Transverse colon (tissue), 4 donors: ENCODE results near the gene THEM4. TPM values are rescaled to one million over a fixed set of nuclear protein-coding genes. Genes with fewer than 3 reads are reported as not detected.
"Not testable (repeated sequence)": the region's sequence is repeated elsewhere in the genome, so short reads cannot be mapped to it uniquely, and the experiment has no call there.

Experiments
- DNase-seq: peaks from one replicate; pipeline ENCODE4 v3.0.0-alpha.2; 2019
- H3K27ac ChIP-seq, 4 donors: fragments of 200-600 bp; sonication (generic); 2 replicates each; pipeline ENCODE4 v1.5.1; 2016 to 2018; ENCODE audit warnings: inconsistent platforms in 4 of 4
- H3K27me3 ChIP-seq: fragments of 200-600 bp; sonication (generic); 2 replicates; pipeline ENCODE4 v1.5.1; 2017; ENCODE audit warnings: inconsistent platforms
- H3K36me3 ChIP-seq, 4 donors: fragments of 200-600 bp; sonication (generic); 2 replicates each; pipeline ENCODE4 v1.5.1; 2017 to 2019; ENCODE audit warnings: inconsistent platforms in 4 of 4
- H3K4me1 ChIP-seq, 4 donors: fragments of 200-600 bp; sonication (generic); 2 replicates each; pipeline ENCODE4 v1.5.1; 2017 to 2020; ENCODE audit warnings: inconsistent platforms in 4 of 4
- H3K4me3 ChIP-seq, 4 donors: fragments of 200-600 bp; sonication (generic); 1 replicate in 1 of 4; 2 replicates in 3 of 4; pipeline versions ENCODE4 v1.5.1 to v1.6.1; 2017 to 2019; ENCODE audit warnings: inconsistent platforms in 4 of 4
- H3K9me3 ChIP-seq, 2 donors: fragments of 200-600 bp; sonication (generic); 2 replicates each; pipeline ENCODE4 v1.5.1; 2017 to 2019; ENCODE audit warnings: inconsistent platforms in 2 of 2
- CTCF ChIP-seq, 5 experiments: fragments of 200-600 bp in 3 of 5; fragments of 450-650 bp in 2 of 5; sonication (generic) in 3 of 5; IDR thresholded peaks; 1 replicate in 2 of 5; 2 replicates in 3 of 5; pipeline ENCODE4 v1.5.1; 2016 to 2017; ENCODE audit warnings: antibody characterized with exemption in 5 of 5, inconsistent platforms in 3 of 5, mild to moderate bottlenecking in 2 of 5, moderate library complexity in 1 of 5
- EP300 ChIP-seq: sonication (generic); formaldehyde crosslinking; IDR thresholded peaks from one replicate; pipeline ENCODE4 v1.6.1; 2017; ENCODE audit warnings: antibody characterized with exemption, low read depth
- POLR2A ChIP-seq: fragments of 450-650 bp; IDR thresholded peaks from one replicate; pipeline ENCODE4 v1.6.1; 2016; ENCODE audit warnings: antibody characterized with exemption, mild to moderate bottlenecking, moderate library complexity
- POLR2AphosphoS5 ChIP-seq, 3 donors: sonication (generic); formaldehyde crosslinking; IDR thresholded peaks; one replicate each; pipeline ENCODE4 v1.6.1; 2016; ENCODE audit warnings: antibody characterized with exemption in 3 of 3
- WGBS, 2 donors: methylation state at CpG; one replicate each; pipeline ENCODE4 v1.1.5; 2018; ENCODE audit warnings: low coverage in 1 of 2; 5-methylcytosine and 5-hydroxymethylcytosine counted together
- in situ Hi-C, 4 donors: fragments of 200-750 bp; cut with MboI; loops; one replicate each; pipeline versions ENCODE4 v1.15.0 to v1.15.1; 2017; ENCODE audit warnings: low sequenced_read_pairs in 3 of 4, low pct_ligation_motif_present in 1 of 4, low pct_unique_long_range_greater_than_20kb in 1 of 4
- intact Hi-C: fragments of 100-400 bp; cut with DNase I; formaldehyde crosslinking; loops from one replicate; pipeline ENCODE4 v1.15.1; 2023; ENCODE audit warnings: low total_unique reads
- total RNA-seq, 4 donors: library from RNA; depleted of rRNA; stranded (reverse); fragments of >200 nt; gene quantifications; one replicate each; pipeline ENCODE4 v1.1.0, GENCODE V29; 2016

THEM4 gene
- total RNA-seq, 4 donors from 2014 or later, result 4.6 to 21.8 (median 9.5) TPM

- Histone ChIP-seq H3K36me3 (no peaks in the 10 kb centered on the region), H3K9me3 (no peaks in the 10 kb centered on the region), H3K4me1 (no peaks in the 10 kb centered on the region), H3K27ac (no peak overlapping the region), H3K4me3 (no peak overlapping the region), H3K27me3 (no peaks in the 10 kb centered on the region)
- intact Hi-C loops (no loop called here), in situ Hi-C loops (no loop called here)
- DNase-seq, result no peak
- 56 to 81% methylated on average over 1 to 3 of the region's 3 CpGs for WGBS, 2 donors
- no peak for TF ChIP-seq EP300
- TF ChIP-seq POLR2AphosphoS5 (IDR thresholded peaks at IDR 0.05), result no peak
- no peak for TF ChIP-seq CTCF (IDR thresholded peaks at IDR 0.05)
- no peak for TF ChIP-seq POLR2A
Measured at GRCh38 chr1:151858030-151858746, 51.1 kb downstream of the THEM4 start.

GRCh38 chr1:151855933-151856332, 53.4 kb downstream of the THEM4 start:
- Histone ChIP-seq H3K4me1 (no peaks in the 10 kb centered on the region), H3K27ac (no peak overlapping the region), H3K27me3 (no peaks in the 10 kb centered on the region), H3K4me3 (no peak overlapping the region), H3K9me3 (no peaks in the 10 kb centered on the region), H3K36me3 (no peaks in the 10 kb centered on the region)
- TF ChIP-seq POLR2A (no peak), EP300 (no peak), CTCF (IDR thresholded peaks at IDR 0.05) (no peak), POLR2AphosphoS5 (IDR thresholded peaks at IDR 0.05) (no peak)
- intact Hi-C loops (no loop called here), in situ Hi-C loops (no loop called here)
- 48 to 66% methylated on average over 4 of the region's 4 CpGs for WGBS, 2 donors
- no peak for DNase-seq

GRCh38 chr1:151855516-151855915, 53.8 kb downstream of the THEM4 start:
- DNase-seq, in situ Hi-C loops: not testable (repeated sequence)

GRCh38 chr1:151854658-151855057, 54.7 kb downstream of the THEM4 start:
- DNase-seq, result no peak
- H3K4me3 ChIP-seq, result no peak overlapping the region
- no peaks in the 10 kb centered on the region for H3K27me3 ChIP-seq
- no peaks in the 10 kb centered on the region for H3K36me3 ChIP-seq
- in situ Hi-C loops (no loop called here), intact Hi-C loops (no loop called here)
- no peak for TF ChIP-seq POLR2AphosphoS5 (IDR thresholded peaks at IDR 0.05)
- TF ChIP-seq POLR2A, result no peak
- TF ChIP-seq EP300, result no peak
- TF ChIP-seq CTCF (IDR thresholded peaks at IDR 0.05), result no peak
- H3K27ac ChIP-seq, result no peak overlapping the region
- WGBS, 2 donors, result 70 to 85% methylated on average over 6 to 7 of the region's 7 CpGs
- H3K4me1 ChIP-seq, result no peaks in the 10 kb centered on the region
- H3K9me3 ChIP-seq, result no peaks in the 10 kb centered on the region

More at GRCh38 chr1:151855516-151855915, 53.8 kb downstream of the THEM4 start:
- H3K36me3 ChIP-seq, H3K27me3 ChIP-seq, H3K27ac ChIP-seq, H3K4me1 ChIP-seq, intact Hi-C loops, H3K4me3 ChIP-seq, H3K9me3 ChIP-seq: not testable (repeated sequence)
- 55 to 78% methylated on average over 2 to 8 of the region's 8 CpGs for WGBS, 2 donors
